Testis (tissue), 3 donors: Measurements from ENCODE around the gene BCAT1. TPM values are rescaled to one million over a fixed set of nuclear protein-coding genes. Genes with fewer than 3 reads are reported as not detected.

ENCODE experiments used
- DNase-seq: peaks from one replicate; pipeline ENCODE4 v3.0.0-alpha.2; 2019
- H3K27ac ChIP-seq, 2 donors: fragments of 200-600 bp; sonication (generic); one replicate each; pipeline ENCODE4 v1.5.1; 2019
- H3K27me3 ChIP-seq: fragments of 200-600 bp; sonication (generic); one replicate; pipeline ENCODE4 v1.5.1; 2019
- H3K36me3 ChIP-seq: fragments of 200-600 bp; sonication (generic); one replicate; pipeline ENCODE4 v1.5.1; 2017; ENCODE audit warnings: low read depth; ENCODE audit errors: missing control alignments
- H3K4me1 ChIP-seq: fragments of 200-600 bp; sonication (generic); one replicate; pipeline ENCODE4 v1.5.1; 2019
- H3K4me3 ChIP-seq, 2 donors: fragments of 200-600 bp; sonication (generic); one replicate each; pipeline ENCODE4 v1.5.1; 2017 to 2019
- H3K9me3 ChIP-seq: fragments of 200-600 bp; sonication (generic); one replicate; pipeline ENCODE4 v1.5.1; 2017
- CTCF ChIP-seq, 3 experiments: fragments of 450-650 bp in 2 of 3; fragments of 200-600 bp in 1 of 3; sonication (generic) in 1 of 3; IDR thresholded peaks; one replicate each; pipeline ENCODE4 v1.5.1; 2016 to 2019; ENCODE audit warnings: antibody characterized with exemption in 3 of 3, mild to moderate bottlenecking in 2 of 3, moderate library complexity in 1 of 3
- POLR2A ChIP-seq: fragments of 450-650 bp; IDR thresholded peaks from one replicate; pipeline ENCODE4 v1.6.1; 2017; ENCODE audit warnings: antibody characterized with exemption, mild to moderate bottlenecking, moderate library complexity
- WGBS, 2 donors: methylation state at CpG; one replicate each; pipeline ENCODE4 v1.1.5; 2018; 5-methylcytosine and 5-hydroxymethylcytosine counted together
- intact Hi-C: fragments of 100-400 bp; cut with DNase I; formaldehyde crosslinking; loops from one replicate; pipeline ENCODE4 v1.15.1; 2023; ENCODE audit warnings: low total_unique reads
- polyA plus RNA-seq: library from polyadenylated mRNA; stranded (reverse); fragments of 350-450 nt; fragmentation: Illumina TruSeq; extraction: RNeasy Lipid Tissue Mini Kit (QIAGEN cat#74804); gene quantifications from one replicate; pipeline ENCODE4 v1.2.3, GENCODE V29; 2014; ENCODE audit warnings: low read depth, low replicate concordance; ENCODE audit not compliant: insufficient read depth
- total RNA-seq, 2 donors: library from RNA; depleted of rRNA; stranded (reverse); fragments of >200 nt; gene quantifications; one replicate each; pipeline ENCODE4 v1.2.3, GENCODE V29; 2016

The BCAT1 gene
- total and polyA plus RNA-seq, 3 donors from 2014 or later, result 30.8 to 44.2 (median 34.7) TPM

- WGBS, 2 donors, result 75 to 85% methylated on average over 3 of the region's 3 CpGs
- no peak overlapping the region for H3K27ac ChIP-seq
Observed at GRCh38 chr12:24909667-24910066, 39.2 kb downstream of the BCAT1 start.

GRCh38 chr12:24907464-24907863 is 41.4 kb downstream of the BCAT1 start:
- Histone ChIP-seq H3K9me3 (no peaks in the 10 kb centered on the region), H3K4me3 (no peak overlapping the region), H3K27ac (no peak overlapping the region), H3K36me3 (no peaks in the 10 kb centered on the region), H3K4me1 (no peaks in the 10 kb centered on the region), H3K27me3 (no peaks in the 10 kb centered on the region)
- intact Hi-C loops, result no loop called here
- no peak for DNase-seq
- WGBS, 2 donors, result 89 to 95% methylated on average over 5 of the region's 5 CpGs
- TF ChIP-seq POLR2A, result no peak
- no peak for TF ChIP-seq CTCF (IDR thresholded peaks at IDR 0.05)

More at GRCh38 chr12:24909667-24910066, 39.2 kb downstream of the BCAT1 start:
- H3K4me3 ChIP-seq, result no peak overlapping the region
- no peaks in the 10 kb centered on the region for H3K4me1 ChIP-seq
- TF ChIP-seq CTCF (IDR thresholded peaks at IDR 0.05) (no peak), POLR2A (no peak)
- intact Hi-C loops, result no loop called here
- no peaks in the 10 kb centered on the region for H3K27me3 ChIP-seq
- H3K36me3 ChIP-seq, result no peaks in the 10 kb centered on the region
- no peaks in the 10 kb centered on the region for H3K9me3 ChIP-seq
- DNase-seq, result peak; percentile 36

- TF ChIP-seq POLR2A, result no peak
- TF ChIP-seq CTCF (IDR thresholded peaks at IDR 0.05), result no peak
- Histone ChIP-seq H3K36me3 (no peaks in the 10 kb centered on the region), H3K4me3 (no peak overlapping the region), H3K9me3 (no peaks in the 10 kb centered on the region), H3K4me1 (no peaks in the 10 kb centered on the region), H3K27ac (no peak overlapping the region), H3K27me3 (no peaks in the 10 kb centered on the region)
- no peak for DNase-seq
- intact Hi-C loops, result no loop called here
- WGBS, 2 donors, result 88 to 97% methylated on average over 2 of the region's 2 CpGs
Observed at GRCh38 chr12:24906141-24906540, 42.8 kb downstream of the BCAT1 start.

- WGBS, 2 donors, result 58 to 78% methylated on average over 2 of the region's 2 CpGs
- no peaks in the 10 kb centered on the region for H3K36me3 ChIP-seq
- H3K4me1 ChIP-seq, result no peaks in the 10 kb centered on the region
- TF ChIP-seq POLR2A (no peak), CTCF (IDR thresholded peaks at IDR 0.05) (no peak)
- intact Hi-C loops, result no loop called here
- H3K9me3 ChIP-seq, result no peaks in the 10 kb centered on the region
- no peak overlapping the region for H3K4me3 ChIP-seq
- DNase-seq, result no peak
- H3K27me3 ChIP-seq, result no peaks in the 10 kb centered on the region
- no peak overlapping the region for H3K27ac ChIP-seq
Observed at GRCh38 chr12:24905431-24905830, 43.5 kb downstream of the BCAT1 start.

- Histone ChIP-seq H3K9me3 (no peaks in the 10 kb centered on the region), H3K36me3 (no peaks in the 10 kb centered on the region), H3K4me1 (no peaks in the 10 kb centered on the region), H3K4me3 (no peak overlapping the region), H3K27me3 (no peaks in the 10 kb centered on the region), H3K27ac (no peak overlapping the region)
- intact Hi-C loops, result no loop called here
- no peak for DNase-seq
- WGBS, 2 donors, result 89 to 93% methylated on average over 1 of the region's 1 CpG
- no peak for TF ChIP-seq CTCF (IDR thresholded peaks at IDR 0.05)
- no peak for TF ChIP-seq POLR2A
Observed at GRCh38 chr12:24904871-24905270, 44.0 kb downstream of the BCAT1 start.
